Measurements from ENCODE around the gene LRRC47.

The LRRC47 gene

GRCh38 chr1:3731583-3732433 lies 64.5 kb downstream of the LRRC47 start:
- no peak for DNase-seq

GRCh38 chr1:3730543-3731247 lies 65.6 kb downstream of the LRRC47 start:
- DNase-seq, result no peak

GRCh38 chr1:3729594-3730542 lies 66.4 kb downstream of the LRRC47 start:
- no peak for DNase-seq

All from activated CD4-positive, alpha-beta T cell treated with anti-CD3 and anti-CD28 coated beads, Interleukin-2, Interleukin-6, amounts not matched to agents 100 ng/mL and 50 ng/mL, durations not matched to agents 16 hours and 8 hours (primary cell).